ENCODE results near the gene PDZD4. TPM values are rescaled to one million over a fixed set of nuclear protein-coding genes. Genes with fewer than 3 reads are reported as not detected.
A peak's percentile ranks its signal among the peaks of the same experiment; 100 is the strongest.

PDZD4 gene
- total RNA-seq, 1 donor from 2014 or later: 10.6 TPM

DNA sequence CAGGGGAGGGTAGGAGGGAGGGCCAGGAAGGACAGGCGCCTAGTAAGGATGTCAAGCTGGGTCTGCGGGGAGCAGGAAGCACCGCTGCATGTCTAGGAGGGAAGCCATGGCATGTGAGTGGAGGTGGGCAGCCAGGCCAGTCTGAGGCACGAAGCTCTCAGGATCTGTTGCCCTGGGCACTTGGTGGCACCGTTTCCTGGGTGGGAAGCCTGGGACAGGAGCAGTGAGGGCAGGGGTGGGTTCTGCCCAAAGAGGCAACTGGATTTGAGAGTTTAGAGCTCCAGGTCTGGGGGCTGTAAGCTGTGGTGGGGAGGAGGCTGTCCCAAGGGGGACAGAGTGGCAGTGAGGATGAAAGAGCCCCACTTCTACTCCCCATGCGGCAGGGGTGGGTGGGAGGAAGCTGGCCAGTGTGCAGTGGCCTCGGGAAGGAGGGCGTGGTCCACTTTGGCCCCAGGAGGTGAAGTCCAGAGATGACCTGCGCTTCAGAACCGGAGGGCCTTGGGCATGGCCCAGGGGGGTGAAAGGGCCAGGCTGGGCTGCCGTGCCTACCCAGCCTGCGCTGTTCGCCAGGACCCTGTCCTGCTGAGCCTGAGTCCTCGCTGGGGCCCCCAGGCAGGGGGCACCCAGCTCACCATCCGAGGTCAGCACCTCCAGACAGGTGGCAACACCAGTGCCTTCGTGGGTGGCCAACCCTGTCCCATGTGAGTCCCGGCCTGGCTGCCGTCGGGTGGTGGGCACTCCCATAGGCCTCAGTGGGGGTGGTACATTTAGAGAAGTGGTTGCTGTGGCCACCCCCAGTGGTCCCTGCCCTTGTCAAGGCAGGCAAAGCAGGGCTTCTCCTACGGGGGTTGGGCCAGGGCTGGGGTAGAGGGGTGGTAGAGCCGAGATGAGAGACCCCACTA lies 57.8 kb downstream of the PDZD4 start:
- no peak for DNase-seq (ENCODE audit: low spot score)

DNA sequence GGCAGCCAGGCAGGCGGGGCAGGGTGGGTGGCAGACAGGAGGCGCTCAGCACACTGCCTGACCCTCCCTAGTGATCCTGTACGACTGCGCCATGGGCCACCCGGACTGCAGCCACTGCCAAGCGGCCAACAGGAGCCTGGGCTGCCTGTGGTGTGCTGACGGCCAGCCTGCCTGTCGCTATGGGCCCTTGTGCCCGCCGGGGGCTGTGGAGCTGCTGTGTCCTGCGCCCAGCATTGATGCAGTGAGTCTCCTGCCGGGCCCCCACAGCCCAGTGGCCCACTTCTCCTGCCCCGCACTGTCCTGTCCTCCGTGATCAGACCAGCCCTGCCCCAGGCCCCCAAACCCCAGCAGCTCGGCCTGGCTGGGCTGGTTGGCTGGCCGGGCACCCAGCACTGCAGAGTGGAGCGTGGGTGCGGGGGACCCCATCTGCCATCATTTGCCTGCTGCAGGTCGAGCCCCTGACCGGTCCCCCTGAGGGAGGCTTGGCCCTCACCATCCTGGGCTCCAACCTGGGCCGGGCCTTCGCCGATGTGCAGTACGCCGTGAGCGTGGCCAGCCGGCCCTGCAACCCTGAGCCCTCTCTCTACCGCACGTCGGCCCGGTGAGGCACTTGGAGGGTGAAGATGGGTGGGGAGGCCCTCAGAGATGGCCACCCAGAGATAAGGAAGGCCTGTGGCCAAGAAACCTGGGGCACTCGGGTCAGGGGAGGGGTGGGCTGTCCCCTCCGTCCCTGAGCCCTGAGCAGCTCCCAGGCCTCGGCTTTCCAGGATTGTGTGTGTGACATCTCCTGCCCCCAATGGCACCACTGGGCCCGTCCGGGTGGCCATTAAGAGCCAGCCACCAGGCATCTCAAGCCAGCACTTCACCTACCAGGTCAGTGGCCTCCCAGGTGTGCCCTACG lies 58.7 kb downstream of the PDZD4 start:
- no peak for DNase-seq (ENCODE audit: low spot score)

DNA sequence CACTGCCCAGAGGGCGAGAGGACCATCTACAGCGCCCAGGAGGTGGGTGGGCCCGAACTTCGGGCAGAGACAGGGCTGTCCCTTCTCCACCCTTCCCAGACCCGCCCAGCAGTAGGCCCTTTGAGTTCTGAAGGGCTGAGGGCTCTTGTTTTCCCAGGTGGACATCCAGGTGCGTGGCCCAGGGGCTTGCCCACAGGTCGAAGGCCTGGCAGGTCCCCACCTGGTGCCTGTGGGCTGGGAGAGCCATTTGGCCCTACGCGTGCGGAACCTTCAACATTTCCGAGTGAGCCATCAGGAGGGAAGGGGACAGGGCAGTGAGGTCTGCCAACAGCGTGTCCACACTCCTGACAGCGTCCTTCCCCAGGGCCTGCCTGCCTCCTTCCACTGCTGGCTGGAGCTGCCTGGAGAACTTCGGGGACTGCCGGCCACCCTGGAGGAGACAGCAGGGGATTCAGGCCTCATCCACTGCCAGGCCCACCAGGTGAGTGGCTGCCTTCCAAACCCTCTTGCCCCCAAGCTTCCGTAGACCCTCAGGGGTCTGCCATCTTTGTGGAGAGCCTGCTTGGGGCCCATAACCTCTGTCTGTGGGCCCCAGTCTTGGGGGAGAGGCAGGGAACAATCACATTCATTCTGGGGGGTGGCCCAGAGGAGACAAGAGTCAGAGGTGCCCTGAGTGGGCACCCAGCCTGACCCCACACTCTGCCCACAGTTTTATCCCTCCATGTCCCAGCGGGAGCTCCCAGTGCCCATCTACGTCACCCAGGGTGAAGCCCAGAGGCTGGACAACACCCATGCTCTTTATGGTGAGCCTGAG lies 59.5 kb downstream of the PDZD4 start:
- no peak for DNase-seq (ENCODE audit: low spot score)

DNA sequence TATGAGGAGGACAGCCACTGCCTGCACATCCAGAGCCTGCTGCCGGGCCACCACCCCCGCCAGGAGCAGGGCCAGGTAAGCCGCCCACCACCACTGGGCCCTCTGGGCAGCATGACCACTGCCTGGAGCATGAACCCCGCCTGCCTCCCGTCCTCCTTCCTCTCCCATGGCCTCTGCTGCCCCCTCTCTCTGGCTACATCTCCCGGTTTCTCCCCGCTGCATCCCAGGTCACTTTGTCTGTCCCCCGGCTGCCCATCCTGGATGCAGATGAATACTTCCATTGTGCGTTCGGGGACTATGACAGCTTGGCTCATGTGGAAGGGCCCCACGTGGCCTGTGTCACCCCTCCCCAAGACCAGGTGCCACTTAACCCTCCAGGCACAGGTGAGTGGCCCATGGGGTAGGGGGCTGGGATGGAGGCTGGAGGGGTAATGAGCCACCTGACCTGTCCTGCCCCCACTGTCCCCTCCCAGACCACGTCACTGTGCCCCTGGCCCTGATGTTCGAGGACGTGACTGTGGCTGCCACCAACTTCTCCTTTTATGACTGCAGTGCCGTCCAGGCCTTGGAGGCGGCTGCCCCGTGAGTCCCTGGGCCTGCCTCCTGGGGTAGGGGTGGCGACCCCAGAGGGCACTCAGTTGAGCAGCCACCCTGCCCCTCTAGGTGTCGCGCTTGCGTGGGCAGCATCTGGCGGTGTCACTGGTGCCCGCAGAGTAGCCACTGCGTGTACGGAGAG lies 60.3 kb downstream of the PDZD4 start:
- DNase-seq (ENCODE audit: low spot score): no peak

DNA sequence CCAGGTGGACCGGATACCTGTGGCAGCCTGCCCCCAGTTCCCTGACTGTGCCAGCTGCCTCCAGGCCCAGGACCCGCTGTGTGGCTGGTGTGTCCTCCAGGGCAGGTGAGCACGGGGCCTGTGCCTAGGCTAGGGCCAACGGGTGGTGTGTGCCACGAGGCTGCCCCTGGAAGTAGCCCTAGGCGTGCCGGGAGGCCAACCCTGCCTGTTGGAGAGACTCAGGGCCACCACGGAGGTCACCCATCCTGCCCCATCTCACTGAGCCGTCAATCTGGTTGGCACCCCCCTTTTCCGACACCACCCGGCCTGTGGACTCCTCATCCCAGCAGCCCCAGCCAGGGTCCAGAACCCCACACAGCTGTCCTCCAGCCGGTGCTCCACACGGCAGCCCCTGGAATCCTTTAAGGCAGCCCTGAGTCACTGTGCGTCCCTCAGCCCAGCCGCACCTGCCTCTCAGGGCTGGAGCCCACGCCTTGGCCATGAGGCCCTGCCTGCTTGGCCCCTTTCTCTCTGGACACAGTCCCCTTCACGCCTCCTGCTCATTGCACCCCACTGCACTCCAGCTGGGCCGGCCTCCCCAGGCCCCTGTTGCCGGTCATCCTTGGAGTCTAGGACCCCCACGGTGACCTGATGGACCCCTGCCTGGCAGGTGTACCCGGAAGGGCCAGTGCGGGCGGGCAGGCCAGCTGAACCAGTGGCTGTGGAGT lies 61.0 kb downstream of the PDZD4 start:
- DNase-seq (ENCODE audit: low spot score): no peak

DNA sequence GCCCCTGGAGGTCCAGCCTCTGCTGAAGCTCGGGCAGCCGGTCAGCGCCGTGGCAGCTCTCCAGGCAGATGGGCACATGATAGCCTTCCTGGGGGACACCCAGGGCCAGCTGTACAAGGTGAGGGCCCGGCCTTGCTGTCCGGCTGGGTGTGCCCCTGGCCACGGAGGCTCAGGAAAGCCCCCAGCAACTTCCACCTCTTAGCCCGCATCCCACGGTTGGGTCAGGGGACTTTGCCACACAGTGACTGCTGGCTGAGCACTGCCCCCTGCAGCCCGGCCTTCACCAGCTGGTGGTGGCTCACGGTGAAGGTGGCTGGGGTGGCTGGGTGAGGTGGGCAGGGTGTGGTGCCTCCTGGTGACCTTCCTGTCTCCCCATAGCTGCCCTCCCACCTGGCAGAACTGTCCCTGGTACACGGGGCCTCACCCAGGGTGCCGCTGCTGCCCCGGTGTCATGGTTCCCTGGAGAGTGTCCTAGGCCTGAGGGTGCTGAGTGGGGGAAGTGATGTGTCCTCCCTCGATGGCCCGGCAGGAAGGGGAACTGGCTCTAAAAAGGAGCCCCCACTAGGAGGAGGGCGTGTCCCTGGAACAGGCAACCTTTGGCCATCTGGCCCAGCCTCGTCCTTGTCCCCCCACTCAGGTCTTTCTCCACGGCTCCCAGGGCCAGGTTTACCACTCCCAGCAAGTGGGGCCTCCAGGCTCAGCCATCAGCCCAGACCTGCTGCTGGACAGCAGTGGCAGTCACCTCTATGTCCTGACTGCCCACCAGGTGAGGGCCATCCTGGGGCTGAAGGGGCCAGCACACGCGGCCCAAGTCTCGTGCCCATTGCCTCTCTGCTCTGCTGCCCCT lies 61.8 kb downstream of the PDZD4 start:
- no peak for DNase-seq (ENCODE audit: low spot score)

DNA sequence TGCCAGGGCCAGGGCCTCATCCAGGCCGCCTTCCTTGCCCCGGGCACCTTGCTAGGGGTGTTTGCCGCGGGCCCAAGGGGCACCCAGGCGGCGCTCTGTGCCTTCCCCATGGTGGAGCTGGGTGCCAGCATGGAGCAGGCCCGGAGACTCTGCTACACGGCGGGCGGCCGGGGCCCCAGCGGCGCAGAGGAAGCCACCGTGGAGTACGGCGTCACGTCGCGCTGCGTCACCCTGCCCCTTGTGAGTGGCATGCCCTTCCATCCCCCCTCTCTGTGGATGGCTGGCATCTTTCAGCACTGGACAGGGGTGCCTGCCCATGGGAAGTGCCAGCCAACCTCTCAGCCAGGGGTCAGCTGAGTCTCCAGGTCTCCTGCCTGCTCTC lies 62.7 kb downstream of the PDZD4 start:
- DNase-seq (ENCODE audit: low spot score): no peak

DNA sequence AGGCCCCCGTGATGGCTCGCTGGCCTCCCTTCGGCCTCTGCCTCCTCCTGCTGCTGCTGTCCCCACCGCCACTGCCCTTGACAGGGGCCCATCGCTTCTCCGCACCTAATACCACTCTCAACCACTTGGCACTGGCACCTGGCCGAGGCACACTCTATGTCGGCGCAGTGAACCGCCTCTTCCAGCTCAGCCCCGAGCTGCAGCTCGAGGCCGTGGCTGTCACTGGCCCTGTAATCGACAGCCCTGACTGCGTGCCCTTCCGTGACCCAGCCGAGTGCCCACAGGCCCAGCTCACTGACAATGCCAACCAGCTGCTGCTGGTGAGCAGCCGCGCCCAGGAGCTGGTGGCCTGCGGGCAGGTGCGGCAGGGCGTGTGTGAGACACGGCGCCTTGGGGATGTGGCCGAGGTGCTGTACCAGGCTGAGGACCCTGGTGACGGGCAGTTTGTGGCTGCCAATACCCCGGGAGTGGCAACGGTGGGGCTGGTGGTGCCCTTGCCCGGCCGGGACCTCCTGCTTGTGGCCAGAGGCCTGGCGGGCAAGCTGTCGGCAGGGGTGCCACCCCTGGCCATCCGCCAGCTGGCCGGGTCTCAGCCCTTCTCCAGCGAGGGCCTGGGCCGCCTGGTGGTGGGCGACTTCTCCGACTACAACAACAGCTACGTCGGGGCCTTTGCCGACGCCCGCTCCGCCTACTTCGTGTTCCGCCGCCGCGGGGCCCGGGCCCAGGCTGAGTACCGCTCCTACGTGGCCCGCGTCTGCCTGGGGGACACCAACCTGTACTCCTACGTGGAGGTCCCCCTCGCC lies 63.3 kb downstream of the PDZD4 start:
- no peak for DNase-seq (ENCODE audit: low spot score)

DNA sequence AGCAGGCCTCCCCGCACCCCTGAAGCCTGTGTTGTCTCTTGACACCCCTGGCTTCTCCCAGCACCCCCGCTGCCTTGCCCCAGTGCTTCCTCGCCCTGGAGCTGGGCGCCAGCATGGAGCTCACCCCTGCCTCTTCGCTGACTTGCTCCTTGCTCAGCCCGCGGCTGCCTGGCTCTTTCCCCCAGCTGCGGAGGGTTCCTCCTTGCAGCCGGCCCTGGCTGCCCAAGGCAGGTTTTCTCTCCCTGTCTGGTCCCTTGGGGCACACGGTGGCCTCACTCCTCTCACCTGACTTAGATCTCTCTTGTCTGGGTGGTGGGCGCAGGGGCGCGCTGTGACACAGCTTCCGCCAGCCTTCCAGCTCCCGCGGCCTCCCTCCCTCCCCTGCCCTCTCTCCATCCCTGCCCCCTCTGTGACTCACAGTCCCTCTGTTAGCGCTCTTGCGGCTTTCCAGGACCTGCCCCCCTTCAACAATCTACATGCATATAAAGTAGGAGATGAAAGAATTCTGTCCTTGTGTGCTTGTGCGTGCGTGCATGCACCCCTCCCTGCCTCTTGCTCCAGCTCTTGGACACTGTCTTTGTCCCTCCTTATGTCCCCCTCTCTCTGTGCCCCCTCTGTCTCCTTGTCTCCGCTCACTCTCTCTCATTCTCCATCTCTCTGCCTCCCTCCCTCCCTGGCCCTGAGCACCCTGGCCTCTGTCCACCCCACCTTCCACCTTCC lies 64.1 kb downstream of the PDZD4 start:
- no peak for DNase-seq (ENCODE audit: low spot score)

DNA sequence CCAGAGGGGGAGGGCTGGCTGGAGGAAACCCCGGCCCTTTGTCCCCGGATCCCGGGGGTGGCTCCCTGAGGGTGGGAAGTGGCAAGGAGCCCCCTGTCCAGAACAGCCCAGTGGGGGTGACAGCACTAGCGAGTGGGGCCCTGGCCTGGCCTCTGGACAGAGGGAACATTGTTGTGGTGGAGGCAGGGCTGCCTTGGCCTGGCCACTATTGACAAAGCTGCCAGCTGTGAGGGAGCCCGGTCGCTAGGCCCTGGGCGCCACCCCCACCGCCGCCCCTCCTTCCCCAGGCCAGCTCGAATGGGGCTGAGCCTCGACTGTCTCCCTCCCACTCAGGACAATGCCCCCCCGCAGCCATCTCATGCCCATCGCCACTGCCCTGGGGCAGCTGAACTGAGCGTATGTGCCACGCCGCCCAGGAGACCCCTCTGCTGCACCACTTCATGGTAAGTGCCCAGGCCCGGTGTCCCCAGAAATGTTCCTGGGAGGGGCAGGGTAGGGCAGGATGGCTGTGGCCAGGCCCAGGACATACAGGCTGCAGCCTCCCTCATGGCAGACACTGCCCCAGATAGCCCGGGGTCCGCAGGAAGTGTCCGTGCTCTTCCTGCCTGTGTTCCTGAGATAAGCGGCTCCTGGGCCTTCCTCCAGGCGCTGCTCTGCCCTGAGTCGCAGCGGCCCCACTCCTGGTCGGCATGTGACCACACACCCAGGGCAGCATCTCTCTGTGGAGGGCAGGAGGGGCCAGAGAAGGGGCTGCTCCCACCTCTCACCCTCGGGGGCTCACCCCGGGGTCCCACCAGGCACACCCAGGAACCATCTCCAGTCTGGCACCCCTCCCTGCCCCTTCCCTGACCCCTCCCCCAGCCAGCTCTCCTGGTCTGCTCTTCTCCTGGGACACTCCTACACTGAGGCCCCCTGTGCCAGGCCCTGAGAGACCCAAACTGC lies 64.9 kb downstream of the PDZD4 start:
- no peak for DNase-seq (ENCODE audit: low spot score)

DNA sequence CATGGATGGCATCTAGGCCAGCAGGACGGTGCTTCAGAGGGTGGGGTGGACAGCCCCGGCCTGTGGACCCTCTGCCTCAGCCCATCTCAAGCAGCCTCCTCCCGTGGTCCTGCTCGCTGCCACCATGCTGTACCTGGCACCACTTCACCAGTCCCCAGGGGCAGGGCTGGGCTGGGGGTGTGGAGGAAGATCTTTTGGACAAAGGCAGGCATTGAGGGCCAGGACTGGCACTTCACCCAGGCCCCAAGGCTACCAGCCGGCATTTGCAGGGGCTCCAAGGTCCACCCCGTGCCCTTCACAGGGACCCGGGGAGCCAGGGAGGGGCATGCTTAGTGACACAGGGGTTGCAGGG lies 65.6 kb downstream of the PDZD4 start:
- DNase-seq (ENCODE audit: low spot score): no peak

DNA sequence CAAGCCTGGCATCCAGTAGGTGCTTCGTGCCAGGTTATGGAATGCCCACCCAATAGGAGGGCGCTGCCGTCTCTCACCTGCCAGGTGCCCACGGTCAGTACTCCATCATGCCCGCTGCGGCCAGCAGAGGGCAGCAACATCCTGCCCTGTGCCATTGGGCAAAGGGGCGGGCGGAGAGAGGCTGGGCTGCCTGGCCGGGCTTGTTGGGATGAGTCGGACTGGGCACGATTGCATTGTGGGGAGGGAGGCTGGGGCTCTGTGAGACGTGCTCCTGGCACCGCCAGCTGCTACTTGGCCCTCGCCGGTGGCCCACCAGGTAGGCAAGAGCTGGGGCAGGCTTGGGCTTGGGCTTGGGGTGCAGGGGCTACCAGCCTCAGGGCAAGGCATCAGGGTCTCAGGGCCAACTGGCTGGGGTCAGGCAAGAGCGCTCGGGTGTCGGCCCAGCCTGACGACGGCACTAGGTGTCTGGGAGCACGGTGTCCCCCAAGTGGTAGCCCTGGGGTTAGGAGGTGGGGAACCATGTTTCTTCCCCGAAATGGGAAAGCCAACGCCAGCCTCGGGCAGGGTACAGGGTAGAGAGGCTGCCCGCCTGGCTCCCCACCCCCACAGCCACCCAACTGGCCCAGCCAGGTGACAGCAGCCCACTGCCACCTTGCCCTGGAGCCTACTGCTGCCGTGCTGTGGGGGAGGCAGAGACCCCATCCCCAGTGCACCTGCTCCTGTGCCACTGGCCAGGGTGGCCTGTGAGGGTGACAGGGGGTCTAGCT lies 66.2 kb downstream of the PDZD4 start, which contains the start of gene PLXNB3:
PLXNB3 (plus strand) TSS at position 261 of the 767 bp plus-strand sequence. CDS start 1,287 bp downstream, outside the sequence.
- DNase-seq (ENCODE audit: low spot score): peak; percentile 87

DNA sequence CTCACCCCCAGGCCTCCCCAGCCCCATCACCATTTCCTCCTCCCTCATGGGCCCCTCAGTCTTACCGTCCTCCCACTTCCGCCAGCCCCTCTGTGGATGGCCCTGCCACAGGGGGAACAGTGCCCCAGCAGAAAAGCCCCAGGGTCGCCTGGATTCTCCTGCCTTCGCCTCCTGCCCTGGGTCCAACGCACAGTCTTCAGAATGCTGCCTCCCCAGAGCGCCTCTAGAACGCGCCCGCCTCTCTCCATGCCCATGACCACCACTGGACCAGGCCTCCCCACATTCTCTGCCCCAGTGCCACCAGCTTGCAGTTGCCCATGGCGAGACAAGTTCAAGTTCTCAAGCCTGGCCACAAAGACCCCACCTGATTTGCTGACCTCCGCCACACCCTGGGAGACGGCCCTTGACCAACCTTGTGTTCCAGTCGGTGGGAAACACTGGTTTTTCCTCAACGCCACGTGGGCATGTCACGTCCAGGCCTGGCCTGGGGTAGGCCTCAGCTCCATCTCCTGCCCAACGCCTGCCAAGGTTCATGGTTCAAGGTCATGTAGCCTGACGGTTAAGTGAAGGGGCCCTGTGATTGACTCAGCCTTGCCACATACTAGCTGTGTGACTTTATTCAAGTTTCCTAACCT lies 66.9 kb downstream of the PDZD4 start:
- DNase-seq (ENCODE audit: low spot score): no peak

DNA sequence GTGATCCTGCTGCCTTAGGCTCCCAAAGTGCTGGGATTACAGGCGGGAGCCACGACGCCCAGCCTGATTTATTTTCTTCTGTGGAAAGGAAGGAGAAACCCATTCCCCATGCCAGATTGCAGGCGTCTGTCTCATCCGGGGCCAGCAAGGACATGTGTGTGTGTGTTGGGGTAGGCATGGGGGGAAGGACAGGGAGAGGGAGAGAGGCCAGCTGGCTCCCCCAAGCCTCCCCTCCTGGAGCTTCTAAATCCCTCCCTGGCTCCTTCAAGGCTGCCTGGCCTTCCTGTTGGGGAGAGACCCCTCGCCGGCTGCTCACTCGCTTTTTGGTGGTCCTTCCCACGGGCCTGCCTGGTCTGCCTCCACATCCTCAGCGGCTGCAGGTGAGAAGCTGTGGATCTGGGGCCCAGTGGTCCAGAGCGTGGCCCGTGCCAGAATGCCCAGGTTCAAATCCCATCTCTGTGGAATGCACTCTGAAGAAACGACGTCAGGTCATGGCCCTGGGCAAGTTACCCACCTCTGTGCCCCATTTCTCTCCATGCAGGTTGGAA lies 67.6 kb downstream of the PDZD4 start:
- no peak for DNase-seq (ENCODE audit: low spot score)

DNA sequence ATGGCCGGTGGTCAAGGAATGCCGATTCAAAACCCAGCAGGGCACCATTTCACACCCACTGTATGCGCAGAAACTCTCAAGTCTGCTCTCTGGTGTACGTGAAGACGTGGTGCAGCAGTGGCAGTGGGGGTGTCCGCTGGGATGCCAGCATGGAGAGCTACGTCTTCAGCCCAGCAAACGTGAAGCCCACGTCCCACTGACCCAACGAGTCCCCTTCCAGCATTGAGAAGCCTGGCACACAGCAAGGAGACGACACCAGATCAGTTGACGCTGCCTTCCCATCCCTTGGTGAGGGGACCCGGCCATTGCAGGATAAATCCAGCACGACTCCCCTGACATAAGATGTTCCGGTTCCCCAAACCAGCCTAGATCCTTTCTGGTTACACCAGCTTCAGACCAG lies 68.5 kb downstream of the PDZD4 start:
- no peak for DNase-seq (ENCODE audit: low spot score)
